B cell (primary cell): ENCODE measurements around the gene ZNF230. TPM values are rescaled to one million over a fixed set of nuclear protein-coding genes. Genes with fewer than 3 reads are reported as not detected.

Experiments used
- ATAC-seq: fragments of 200-7000 bp; cut with Tn5 transposase; one replicate; pipeline ENCODE4 v1.10.0; 2021; ENCODE audit warnings: low read depth, mild to moderate bottlenecking, moderate number of reproducible peaks, moderate library complexity
- CTCF ChIA-PET: fragments of 350-600 bp; sonication (Branson Sonifier 250); formaldehyde crosslinking; loops from one replicate; lab custom pipeline; 2021; ENCODE audit warnings: antibody characterized with exemption, inconsistent platforms; lab: Charles Lee
- POLR2A ChIA-PET: fragments of 350-600 bp; sonication (Branson Sonifier 250); formaldehyde crosslinking; loops from one replicate; lab custom pipeline; 2021; ENCODE audit warnings: antibody characterized with exemption; lab: Charles Lee
- DNase-seq: peaks from one replicate; pipeline ENCODE4 v3.0.0; 2013
- H2AFZ ChIP-seq: 2 replicates; pipeline ENCODE4 v1.6.1; 2012; ENCODE audit warnings: mild to moderate bottlenecking, low read depth, low read length; ENCODE audit not compliant: insufficient read depth, poor library complexity, severe bottlenecking
- H3K27ac ChIP-seq, 2 donors: 1 replicate in 1 of 2; 2 replicates in 1 of 2; pipeline ENCODE4 v1.5.1; 2012 to 2013; ENCODE audit warnings: low read length in 2 of 2, mild to moderate bottlenecking in 2 of 2, moderate library complexity in 1 of 2
- H3K27me3 ChIP-seq, 4 experiments: fragments of 200-600 bp in 1 of 4; sonication (generic) in 1 of 4; replicated peaks in 1 of 4; 1 replicate in 2 of 4; 2 replicates in 2 of 4; pipeline versions ENCODE4 v1.6.1 to v1.7.0; 2013 to 2016; ENCODE audit warnings: low read length in 3 of 4, mild to moderate bottlenecking in 2 of 4, mixed read lengths in 1 of 4, moderate library complexity in 1 of 4; ENCODE audit not compliant: insufficient read depth in 4 of 4, control insufficient read depth in 3 of 4; ENCODE audit errors: control extremely low read depth in 1 of 4
- H3K36me3 ChIP-seq, 2 experiments: replicated peaks in 1 of 2; 1 replicate in 1 of 2; 2 replicates in 1 of 2; pipeline versions ENCODE4 v1.6.1 to v1.7.1; 2013; ENCODE audit warnings: low read length in 1 of 2; ENCODE audit not compliant: insufficient read depth in 2 of 2, control insufficient read depth in 1 of 2; ENCODE audit errors: control extremely low read depth in 1 of 2, extremely low read depth in 1 of 2
- H3K4me1 ChIP-seq, 2 donors: fragments of 200-600 bp in 1 of 2; sonication (generic) in 1 of 2; 1 replicate in 1 of 2; 2 replicates in 1 of 2; pipeline versions ENCODE4 v1.5.1 to v1.6.1; 2013 to 2017; ENCODE audit warnings: low read length in 2 of 2; ENCODE audit not compliant: control insufficient read depth in 2 of 2, insufficient read depth in 2 of 2
- H3K4me2 ChIP-seq: replicated peaks from 2 replicates; pipeline ENCODE3; 2012; ENCODE audit warnings: mild to moderate bottlenecking, low read depth, low read length; ENCODE audit not compliant: poor library complexity, severe bottlenecking
- H3K4me3 ChIP-seq, 5 experiments: fragments of 200-600 bp in 1 of 5; sonication (generic) in 1 of 5; 1 replicate in 3 of 5; 2 replicates in 2 of 5; pipeline versions ENCODE4 v1.5.1 to v1.7.0; 2011 to 2016; ENCODE audit warnings: low read length in 4 of 5, mild to moderate bottlenecking in 4 of 5, low read depth in 2 of 5, control low read depth in 1 of 5, moderate library complexity in 1 of 5; ENCODE audit not compliant: insufficient read depth in 1 of 5; ENCODE audit errors: control extremely low read depth in 1 of 5, extremely low read depth in 1 of 5
- H3K79me2 ChIP-seq: fragments of 200-600 bp; sonication (generic); one replicate; pipeline ENCODE4 v1.6.0; 2016; ENCODE audit warnings: low read length; ENCODE audit not compliant: control insufficient read depth, insufficient read depth
- H3K9ac ChIP-seq: fragments of 200-600 bp; sonication (generic); 2 replicates; pipeline ENCODE4 v1.6.1; 2017; ENCODE audit warnings: mild to moderate bottlenecking, low read length, moderate library complexity
- H3K9me3 ChIP-seq, 3 donors: one replicate each; pipeline versions ENCODE4 v1.6.1 to v1.7.1; 2013; ENCODE audit warnings: low read length in 2 of 3; ENCODE audit not compliant: control insufficient read depth in 2 of 3, insufficient read depth in 1 of 3; ENCODE audit errors: control extremely low read depth in 1 of 3
- H4K20me1 ChIP-seq: 2 replicates; pipeline ENCODE4 v1.6.0; 2012; ENCODE audit warnings: mild to moderate bottlenecking, low read length; ENCODE audit not compliant: insufficient read depth, control insufficient read depth, poor library complexity, severe bottlenecking
- H3K27ac Mint-ChIP-seq: one replicate; pipeline ENCODE4 v1.8.0; 2021; ENCODE audit warnings: mixed read lengths
- H3K27me3 Mint-ChIP-seq: one replicate; pipeline ENCODE4 v1.8.0; 2021; ENCODE audit warnings: mixed read lengths
- H3K4me1 Mint-ChIP-seq: one replicate; pipeline ENCODE4 v1.8.0; 2021; ENCODE audit warnings: mixed read lengths
- H3K4me3 Mint-ChIP-seq: one replicate; pipeline ENCODE4 v1.8.0; 2021; ENCODE audit warnings: mixed read lengths
- H3K9me3 Mint-ChIP-seq: one replicate; pipeline ENCODE4 v1.8.0; 2022; ENCODE audit warnings: mixed read lengths; ENCODE audit not compliant: insufficient read depth
- EZH2 ChIP-seq: IDR thresholded peaks from 2 replicates; pipeline ENCODE4 v1.6.1; 2012; ENCODE audit warnings: borderline replicate concordance, low read depth, mild to moderate bottlenecking, moderate library complexity, low read length; ENCODE audit not compliant: insufficient read depth, poor library complexity, severe bottlenecking
- WGBS: methylation state at CpG from one replicate; pipeline ENCODE4 v1.1.5; 2013; ENCODE audit warnings: missing lambda C conversion rate; ENCODE audit not compliant: insufficient coverage; 5-methylcytosine and 5-hydroxymethylcytosine counted together
- intact Hi-C: fragments of 100-400 bp; cut with micrococcal nuclease; formaldehyde crosslinking; loops from one replicate; pipeline ENCODE4 v1.10.0; 2022
- polyA plus RNA-seq: library from polyadenylated mRNA; depleted of rRNA; stranded (reverse); fragments of >200 nt; gene quantifications from 2 replicates; pipeline ENCODE4 v1.2.3, GENCODE V29; 2012
- total RNA-seq, 2 donors: library from RNA; stranded (reverse); fragments of 120-200 nt in 1 of 2; gene quantifications; 1 replicate in 1 of 2; 2 replicates in 1 of 2; pipeline versions ENCODE4 v1.2.3 to v1.2.4, GENCODE V29; 2013 to 2022
- TF ChIP-seq, protein P1 (sequence below): fragments of 200-600 bp; IDR thresholded peaks from one replicate; pipeline ENCODE4 v1.8.0; 2022; ENCODE audit warnings: antibody characterized with exemption, mild to moderate bottlenecking

ZNF230 gene
- total and polyA plus RNA-seq, 2 donors (not counting 1 experiment from before 2014, with no cell fraction given) = 3.7 to 16.8 TPM

DNA sequence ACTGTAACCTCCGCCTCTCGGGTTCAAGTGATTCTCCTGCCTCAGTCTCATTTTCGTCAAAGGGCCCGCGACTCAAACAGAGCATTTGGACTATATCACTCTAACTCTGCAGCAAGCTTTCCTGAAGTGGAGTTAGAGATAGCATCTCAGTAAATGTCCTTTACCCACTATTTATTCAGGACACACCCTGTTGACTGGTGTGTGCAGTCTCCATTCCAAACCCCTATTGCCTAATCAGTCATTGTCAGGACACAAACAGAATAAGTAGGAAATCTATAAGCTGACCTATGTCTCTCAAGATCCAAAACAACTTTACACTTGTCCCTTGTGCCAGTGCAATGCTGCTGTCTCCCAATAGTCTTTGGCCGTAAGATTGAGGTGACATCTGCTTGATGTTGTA, 23.9 kb downstream of the ZNF230 start:
- 100% methylated on average over 2 of the region's 6 CpGs for WGBS
- TF ChIP-seq EZH2 = no peak
- TF ChIP-seq, protein P1, sequence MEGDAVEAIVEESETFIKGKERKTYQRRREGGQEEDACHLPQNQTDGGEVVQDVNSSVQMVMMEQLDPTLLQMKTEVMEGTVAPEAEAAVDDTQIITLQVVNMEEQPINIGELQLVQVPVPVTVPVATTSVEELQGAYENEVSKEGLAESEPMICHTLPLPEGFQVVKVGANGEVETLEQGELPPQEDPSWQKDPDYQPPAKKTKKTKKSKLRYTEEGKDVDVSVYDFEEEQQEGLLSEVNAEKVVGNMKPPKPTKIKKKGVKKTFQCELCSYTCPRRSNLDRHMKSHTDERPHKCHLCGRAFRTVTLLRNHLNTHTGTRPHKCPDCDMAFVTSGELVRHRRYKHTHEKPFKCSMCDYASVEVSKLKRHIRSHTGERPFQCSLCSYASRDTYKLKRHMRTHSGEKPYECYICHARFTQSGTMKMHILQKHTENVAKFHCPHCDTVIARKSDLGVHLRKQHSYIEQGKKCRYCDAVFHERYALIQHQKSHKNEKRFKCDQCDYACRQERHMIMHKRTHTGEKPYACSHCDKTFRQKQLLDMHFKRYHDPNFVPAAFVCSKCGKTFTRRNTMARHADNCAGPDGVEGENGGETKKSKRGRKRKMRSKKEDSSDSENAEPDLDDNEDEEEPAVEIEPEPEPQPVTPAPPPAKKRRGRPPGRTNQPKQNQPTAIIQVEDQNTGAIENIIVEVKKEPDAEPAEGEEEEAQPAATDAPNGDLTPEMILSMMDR = no peak
- Histone ChIP-seq H3K27ac (no peak overlapping the region), H4K20me1 (no peaks in the 10 kb centered on the region), H3K9me3 (peaks cover 11 to 37% (median 19%) of the 10 kb centered on the region in 3 donors), H3K79me2 (peaks cover 6% of the 10 kb centered on the region), H2AFZ (no peak overlapping the region), H3K4me2 (no peak overlapping the region), H3K4me3 (no peak overlapping the region), H3K4me1 (peaks cover 11 to 13% of the 10 kb centered on the region in 2 donors), H3K36me3 (peaks cover 25 to 48% of the 10 kb centered on the region in 2 experiments), H3K9ac (no peak overlapping the region), H3K27me3 (no peaks in the 10 kb centered on the region)
- ChIA-PET POLR2A (no interaction called here), CTCF (no interaction called here)
- Mint-ChIP-seq H3K9me3 (peaks cover 10% of the 10 kb centered on the region), H3K4me1 (peaks cover 19% of the 10 kb centered on the region), H3K27ac (no peak overlapping the region), H3K27me3 (peaks cover 3% of the 10 kb centered on the region), H3K4me3 (peak overlapping the region; percentile 37)
- ATAC-seq = no peak
- intact Hi-C loops = no loop called here
- DNase-seq = no peak

DNA sequence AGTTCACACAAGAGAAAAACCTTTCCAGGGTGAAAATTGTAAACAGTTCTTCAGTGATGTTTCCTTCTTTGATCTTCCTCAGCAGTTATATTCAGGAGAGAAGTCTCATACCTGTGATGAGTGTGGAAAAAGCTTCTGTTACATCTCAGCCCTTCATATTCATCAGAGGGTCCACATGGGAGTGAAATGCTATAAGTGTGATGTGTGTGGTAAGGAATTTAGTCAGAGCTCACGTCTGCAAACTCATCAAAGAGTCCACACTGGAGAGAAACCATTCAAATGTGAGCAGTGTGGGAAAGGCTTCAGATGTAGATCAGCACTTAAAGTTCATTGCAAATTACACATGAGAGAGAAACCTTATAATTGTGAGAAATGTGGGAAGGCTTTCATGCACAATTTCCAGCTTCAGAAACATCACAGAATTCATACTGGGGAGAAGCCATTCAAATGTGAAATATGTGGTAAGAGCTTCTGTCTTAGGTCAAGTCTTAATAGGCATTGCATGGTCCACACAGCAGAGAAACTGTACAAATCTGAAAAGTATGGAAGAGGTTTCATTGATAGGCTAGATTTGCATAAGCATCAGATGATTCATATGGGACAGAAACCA, 29.3 kb downstream of the ZNF230 start:
- peak overlapping the region in 1 of 5 experiments; percentile 18 for H3K4me3 ChIP-seq
- Mint-ChIP-seq H3K4me3 (no peak overlapping the region), H3K9me3 (peaks cover 25% of the 10 kb centered on the region), H3K4me1 (peaks cover 1% of the 10 kb centered on the region), H3K27me3 (no peaks in the 10 kb centered on the region), H3K27ac (no peak overlapping the region)
- no peak overlapping the region for H3K4me2 ChIP-seq
- H2AFZ ChIP-seq = no peak overlapping the region
- no peak for DNase-seq
- H3K9me3 ChIP-seq = peaks cover 25 to 77% (median 40%) of the 10 kb centered on the region in 3 donors
- 71% methylated on average over 1 of the region's 1 CpG for WGBS
- no peaks in the 10 kb centered on the region for H3K4me1 ChIP-seq
- TF ChIP-seq, protein P1 = no peak
- no peak for TF ChIP-seq EZH2
- H3K27ac ChIP-seq = no peak overlapping the region
- intact Hi-C loops = no loop called here
- ATAC-seq = no peak
- CTCF ChIA-PET = no interaction called here
- no peaks in the 10 kb centered on the region for H3K27me3 ChIP-seq
- peaks cover 29 to 54% of the 10 kb centered on the region in 2 experiments for H3K36me3 ChIP-seq
- POLR2A ChIA-PET = no interaction called here
- no peaks in the 10 kb centered on the region for H4K20me1 ChIP-seq
- H3K9ac ChIP-seq = no peak overlapping the region
- H3K79me2 ChIP-seq = no peaks in the 10 kb centered on the region
